Subcutaneous preadipocyte (primary cell): Measurements from ENCODE around the gene ZNF749. TPM values are rescaled to one million over a fixed set of nuclear protein-coding genes. Genes with fewer than 3 reads are reported as not detected.

ENCODE experiments used
- small RNA-seq: library from RNA; depleted of rRNA; stranded (forward); fragments of <200 nt; gene quantifications from one replicate; pipeline ENCODE3, GENCODE V24; 2012
- total RNA-seq: library from RNA; depleted of rRNA; stranded (reverse); fragments of >200 nt; gene quantifications from 2 replicates; pipeline ENCODE4 v1.2.3, GENCODE V29; 2012

The ZNF749 gene
- 5.9 and 10.9 TPM in 2 replicates for total RNA-seq

GRCh38 chr19:57435062-57435978 is at the start of gene ZNF749:
Gene ZNF749 (plus strand): TSS chr19:57435325. CDS start chr19:57435579, 254 bp downstream.

GRCh38 chr19:57389730-57390598 is 45.2 kb upstream of the ZNF749 start, which contains the start of gene ZNF548:
Gene ZNF548 (plus strand): TSS chr19:57389854. CDS start chr19:57390100, 246 bp downstream.

GRCh38 chr19:57410877-57411671 is 24.1 kb upstream of the ZNF749 start, which contains the start of gene ZNF17:
Gene ZNF17 (plus strand): TSS chr19:57411161. CDS start chr19:57413616, 2,455 bp downstream.

DNA sequence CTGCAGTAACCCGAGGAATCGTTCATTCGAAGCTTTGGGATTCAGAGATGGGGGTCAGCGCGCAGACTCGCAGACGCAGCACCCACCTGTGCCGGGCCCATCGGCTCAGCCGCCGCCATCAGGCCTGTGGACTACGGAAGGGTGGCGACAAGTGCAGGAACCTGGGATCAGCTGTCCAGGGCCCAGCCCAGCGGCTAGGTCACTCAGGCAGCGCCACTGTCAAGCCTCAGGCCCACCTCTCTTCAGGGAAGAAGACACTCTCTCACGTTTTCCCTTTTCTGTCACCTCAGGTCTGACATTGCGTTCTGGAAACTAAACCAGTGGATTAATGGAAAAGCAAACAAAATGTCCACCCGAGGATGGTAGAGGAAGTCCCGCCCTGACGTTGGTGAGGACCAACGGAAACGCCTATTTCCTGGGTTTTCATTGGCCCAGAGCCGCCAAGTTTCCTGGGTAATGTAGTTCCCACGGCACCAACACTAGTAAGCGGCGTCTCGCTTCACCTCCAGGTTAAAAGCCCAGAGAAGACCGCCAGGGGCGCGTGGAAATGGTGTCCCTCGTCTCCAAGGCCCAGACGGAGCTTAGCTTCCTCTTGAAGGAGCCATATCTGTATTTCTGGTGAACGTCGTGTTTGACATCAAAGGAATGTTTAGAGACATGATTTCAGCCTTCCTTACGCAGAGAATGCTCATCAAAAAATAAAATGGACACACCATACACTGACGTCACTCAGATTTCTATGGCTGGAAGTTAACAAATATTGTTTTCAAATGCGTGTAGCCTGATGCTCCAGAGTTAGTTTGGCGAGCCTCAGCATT is 42.3 kb downstream of the ZNF749 start, which contains the start of gene ZNF772:
ZNF772 (minus strand) TSS at position 376 of the 818 bp plus-strand sequence; CDS start at position 119, 257 bp downstream.

DNA sequence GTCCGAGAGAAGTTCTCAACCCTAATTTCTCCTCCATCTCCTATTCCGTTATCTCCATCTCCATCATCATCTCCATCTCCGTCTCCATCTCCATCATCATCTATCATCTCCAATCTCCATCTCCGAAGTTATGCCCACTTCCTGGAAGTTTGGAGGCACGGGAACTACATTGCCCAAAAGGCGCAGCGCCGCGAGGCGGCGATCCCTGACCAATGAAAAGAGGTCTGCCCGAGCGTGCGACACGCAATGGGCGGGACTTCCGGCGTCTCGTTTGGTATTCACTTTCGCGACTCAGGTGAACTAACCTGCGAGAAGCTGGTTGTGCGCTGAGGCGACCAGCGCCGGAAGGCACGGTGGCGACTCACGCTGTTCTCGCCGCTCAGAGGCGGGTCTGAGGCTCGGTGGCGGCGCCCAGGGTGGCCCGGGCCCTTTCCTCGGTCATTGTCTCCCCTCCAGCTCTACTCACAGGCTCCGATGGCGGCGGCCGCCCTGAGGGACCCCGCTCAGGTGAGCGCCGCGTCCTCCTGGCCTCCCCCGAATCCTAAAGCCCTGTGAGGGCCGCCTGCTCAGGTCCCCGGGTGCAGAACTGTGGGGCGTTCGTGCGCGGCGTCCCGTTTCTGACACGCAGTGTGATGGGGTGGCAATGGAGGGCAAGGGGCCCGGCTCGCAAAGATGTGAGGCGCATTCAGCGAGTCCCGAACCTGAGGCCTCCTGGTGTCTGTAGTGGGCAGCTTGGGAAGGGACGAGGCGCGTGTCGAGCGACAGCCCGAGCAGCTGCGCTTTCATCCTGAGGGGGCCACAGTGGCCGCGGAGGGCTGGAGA is 52.6 kb downstream of the ZNF749 start, which contains the start of gene ZNF419:
ZNF419 (plus strand) TSS at position 274 of the 822 bp plus-strand sequence; CDS start at position 475, 201 bp downstream.

Small RNA genes lying within 50 kb of the gene (small RNA-seq; reads per million reads assigned to genes)
- not detected for gene VN1R107P

Other genes starting within 250 kb of the ZNF749 start
- 12.5 and 18.4 TPM in 2 replicates for gene ZNF264, start 243.8 kb upstream of the ZNF749 start, total RNA-seq
- 0.39 and 0.73 TPM in 2 replicates for gene AURKC, start 204.3 kb upstream of the ZNF749 start, total RNA-seq
- gene ZNF805, start 194.7 kb upstream of the ZNF749 start, total RNA-seq: 16.2 and 17.4 TPM in 2 replicates
- gene ZNF460, start 154.8 kb upstream of the ZNF749 start, total RNA-seq: 44.2 and 54.4 TPM in 2 replicates
- gene ZNF543, start 114.9 kb upstream of the ZNF749 start, total RNA-seq: 5.9 and 7.0 TPM in 2 replicates
- gene ZNF304, start 84.1 kb upstream of the ZNF749 start, total RNA-seq: 6.2 and 6.5 TPM in 2 replicates
- 4.5 and 7.3 TPM in 2 replicates for gene TRAPPC2B, start 71.8 kb upstream of the ZNF749 start, total RNA-seq
- 0.73 and 1.8 TPM in 2 replicates for gene ZNF547, start 71.8 kb upstream of the ZNF749 start, total RNA-seq
- gene ZNF548, start 45.5 kb upstream of the ZNF749 start, total RNA-seq: 10.9 and 11.0 TPM in 2 replicates
- 7.3 and 8.8 TPM in 2 replicates for gene ZNF17, start 24.2 kb upstream of the ZNF749 start, total RNA-seq
- gene VN1R1, start 21.8 kb downstream of the ZNF749 start, total RNA-seq: under 0.01 and 0.39 TPM in 2 replicates
- 7.0 and 10.4 TPM in 2 replicates for gene ZNF772, start 42.2 kb downstream of the ZNF749 start, total RNA-seq
- gene ZNF419, start 52.4 kb downstream of the ZNF749 start, total RNA-seq: 5.7 and 7.3 TPM in 2 replicates
- gene ZNF773, start 64.6 kb downstream of the ZNF749 start, total RNA-seq: 8.0 and 8.5 TPM in 2 replicates
- gene ZNF549, start 92.0 kb downstream of the ZNF749 start, total RNA-seq: 1.8 and 2.5 TPM in 2 replicates
- 5.1 and 5.9 TPM in 2 replicates for gene ZNF550, start 124.5 kb downstream of the ZNF749 start, total RNA-seq
- 3.3 and 4.8 TPM in 2 replicates for gene ZNF416, start 143.6 kb downstream of the ZNF749 start, total RNA-seq
- gene ZIK1, start 148.8 kb downstream of the ZNF749 start, total RNA-seq: 4.4 and 4.9 TPM in 2 replicates
- gene ZNF530, start 164.6 kb downstream of the ZNF749 start, total RNA-seq: 2.2 and 2.7 TPM in 2 replicates
- gene ZNF134, start 178.9 kb downstream of the ZNF749 start, total RNA-seq: 12.5 and 12.7 TPM in 2 replicates
- gene ZNF211, start 197.8 kb downstream of the ZNF749 start, total RNA-seq: 4.8 and 7.2 TPM in 2 replicates
- gene ZSCAN4, start 233.6 kb downstream of the ZNF749 start, total RNA-seq: not detected in 2 replicates
- gene ZNF551, start 246.7 kb downstream of the ZNF749 start, total RNA-seq: 6.6 and 7.8 TPM in 2 replicates